Neural cell (in vitro differentiated cells): ENCODE data around the gene BEND5. TPM values are rescaled to one million over a fixed set of nuclear protein-coding genes. Genes with fewer than 3 reads are reported as not detected.

Source experiments
- H2AFZ ChIP-seq: fragments of 200-600, 300-800 bp; sonication (generic), shearing (Covaris generic); 2 replicates; pipeline ENCODE4 v1.6.0; 2014; ENCODE audit warnings: low read depth, mild to moderate bottlenecking, antibody characterized with exemption, low read length, moderate library complexity
- H3F3A ChIP-seq: fragments of 200-600 bp; shearing (Covaris generic); 2 replicates; pipeline ENCODE4 v1.6.1; 2016; ENCODE audit warnings: mild to moderate bottlenecking, moderate library complexity, mixed read lengths, antibody characterized with exemption, low read length; ENCODE audit not compliant: insufficient read depth, poor library complexity, severe bottlenecking
- H3K27ac ChIP-seq: fragments of 200-600, 300-800 bp; sonication (generic), shearing (Covaris generic); 2 replicates; pipeline ENCODE4 v1.5.1; 2014; ENCODE audit warnings: mild to moderate bottlenecking, low read length, moderate library complexity
- H3K27me3 ChIP-seq: fragments of 300-800, 200-600 bp; sonication (generic), shearing (Covaris generic); 2 replicates; pipeline ENCODE4 v1.6.0; 2014; ENCODE audit warnings: mild to moderate bottlenecking, low read depth, low read length, moderate library complexity; ENCODE audit not compliant: insufficient read depth
- H3K36me3 ChIP-seq: fragments of 300-800, 200-600 bp; sonication (generic), shearing (Covaris generic); 2 replicates; pipeline ENCODE4 v1.5.1; 2014; ENCODE audit warnings: mild to moderate bottlenecking, antibody characterized with exemption, low read length, moderate library complexity; ENCODE audit not compliant: insufficient read depth
- H3K4me2 ChIP-seq: fragments of 300-800, 200-600 bp; sonication (generic), shearing (Covaris generic); 2 replicates; pipeline ENCODE4 v1.6.0; 2014; ENCODE audit warnings: mild to moderate bottlenecking, low read length
- H3K4me3 ChIP-seq: fragments of 300-800, 200-600 bp; sonication (generic), shearing (Covaris generic); 2 replicates; pipeline ENCODE4 v1.5.1; 2014; ENCODE audit warnings: mild to moderate bottlenecking, low read length, moderate library complexity
- H3K79me2 ChIP-seq: fragments of 200-600 bp; shearing (Covaris generic); replicated peaks from 2 replicates; pipeline ENCODE4 v1.6.0; 2014; ENCODE audit warnings: mild to moderate bottlenecking, low read length, moderate library complexity; ENCODE audit not compliant: insufficient read depth
- H3K9ac ChIP-seq: fragments of 300-800, 200-600 bp; sonication (generic), shearing (Covaris generic); 2 replicates; pipeline ENCODE4 v1.6.1; 2016; ENCODE audit warnings: mild to moderate bottlenecking, low read length, mixed read lengths
- H3K9me2 ChIP-seq: fragments of 200-600 bp; shearing (Covaris generic); 2 replicates; pipeline ENCODE4 v1.6.1; 2016; ENCODE audit warnings: mild to moderate bottlenecking, low read length, mixed read lengths; ENCODE audit not compliant: insufficient read depth
- H3K9me3 ChIP-seq: fragments of 200-600, 300-800 bp; sonication (generic), shearing (Covaris generic); 2 replicates; pipeline ENCODE4 v1.6.1; 2016; ENCODE audit warnings: mild to moderate bottlenecking, mixed run types, low read length, moderate library complexity, mixed read lengths
- H4K20me1 ChIP-seq: fragments of 200-600 bp; shearing (Covaris generic); 2 replicates; pipeline ENCODE4 v1.6.1; 2016; ENCODE audit warnings: mild to moderate bottlenecking, mixed run types; ENCODE audit not compliant: insufficient read depth
- EP300 ChIP-seq: fragments of 450-650 bp; conservative IDR thresholded peaks from 2 replicates; pipeline ENCODE4 v1.6.1; 2014; ENCODE audit warnings: antibody characterized with exemption, mild to moderate bottlenecking, moderate library complexity; ENCODE audit not compliant: poor library complexity, severe bottlenecking
- EZH2 ChIP-seq: fragments of 200-600, 300-800 bp; shearing (Covaris generic), sonication (generic); IDR thresholded peaks from 2 replicates; pipeline ENCODE4 v1.6.1; 2014; ENCODE audit warnings: antibody characterized with exemption, low read length, borderline replicate concordance, mild to moderate bottlenecking; ENCODE audit not compliant: insufficient read depth, poor library complexity, severe bottlenecking
- POLR2AphosphoS5 ChIP-seq: IDR thresholded peaks from 2 replicates; pipeline ENCODE4 v1.6.1; 2012
- RAD21 ChIP-seq: fragments of 450-650 bp; conservative IDR thresholded peaks from 2 replicates; pipeline ENCODE4 v1.6.1; 2014; ENCODE audit warnings: antibody characterized with exemption, mild to moderate bottlenecking, moderate library complexity
- SMC3 ChIP-seq: fragments of 450-650 bp; conservative IDR thresholded peaks from 2 replicates; pipeline ENCODE4 v1.6.1; 2014; ENCODE audit warnings: antibody characterized with exemption, mild to moderate bottlenecking, moderate library complexity; ENCODE audit not compliant: poor library complexity
- TAF1 ChIP-seq: IDR thresholded peaks from 2 replicates; pipeline ENCODE4 v1.6.1; 2012; ENCODE audit warnings: low read depth
- polyA plus RNA-seq: library from polyadenylated mRNA; depleted of rRNA; stranded (reverse); fragments of >200 nt; gene quantifications from 2 replicates; pipeline ENCODE4 v1.2.3, GENCODE V29; 2014
- TF ChIP-seq, protein P1 (sequence below): fragments of 450-650 bp; IDR thresholded peaks from 2 replicates; pipeline ENCODE4 v1.5.1; 2014; ENCODE audit warnings: antibody characterized with exemption, mild to moderate bottlenecking, moderate library complexity; ENCODE audit not compliant: poor library complexity, severe bottlenecking
- TF ChIP-seq, protein P2 (sequence below): IDR thresholded peaks from 2 replicates; pipeline ENCODE4 v1.6.1; 2012; ENCODE audit warnings: borderline replicate concordance

BEND5 gene
- polyA plus RNA-seq, 1 donor from 2014 or later, result 64.9 TPM

DNA sequence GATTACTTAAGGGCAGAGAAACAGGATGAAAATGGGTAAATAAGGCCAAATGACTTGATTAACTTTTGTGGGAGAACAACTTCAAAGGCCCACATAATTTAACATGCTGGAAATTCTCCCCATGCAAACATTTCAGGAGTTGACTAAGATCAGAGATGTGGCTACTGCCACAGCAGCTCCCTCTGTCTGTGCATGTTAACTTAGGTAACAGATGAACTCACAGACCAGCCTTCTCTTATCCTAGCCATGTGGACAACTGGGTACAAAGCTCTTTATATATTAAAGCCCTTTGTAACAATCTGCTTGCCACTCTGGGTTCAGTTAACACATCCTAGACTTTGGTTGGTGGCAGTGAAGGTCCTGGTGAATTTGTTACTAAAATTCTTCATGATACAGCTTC is 33.2 kb downstream of the BEND5 start:
- Histone ChIP-seq H3K79me2 (peaks cover 4% of the 10 kb centered on the region), H4K20me1 (no peaks in the 10 kb centered on the region), H3F3A (no peaks in the 10 kb centered on the region), H3K9ac (no peak overlapping the region), H3K36me3 (peaks cover 14% of the 10 kb centered on the region), H3K9me2 (no peaks in the 10 kb centered on the region), H3K9me3 (no peaks in the 10 kb centered on the region), H3K27me3 (no peaks in the 10 kb centered on the region), H2AFZ (no peak overlapping the region), H3K4me2 (no peak overlapping the region), H3K4me3 (no peak overlapping the region), H3K27ac (no peak overlapping the region)
- TF ChIP-seq, protein P1, sequence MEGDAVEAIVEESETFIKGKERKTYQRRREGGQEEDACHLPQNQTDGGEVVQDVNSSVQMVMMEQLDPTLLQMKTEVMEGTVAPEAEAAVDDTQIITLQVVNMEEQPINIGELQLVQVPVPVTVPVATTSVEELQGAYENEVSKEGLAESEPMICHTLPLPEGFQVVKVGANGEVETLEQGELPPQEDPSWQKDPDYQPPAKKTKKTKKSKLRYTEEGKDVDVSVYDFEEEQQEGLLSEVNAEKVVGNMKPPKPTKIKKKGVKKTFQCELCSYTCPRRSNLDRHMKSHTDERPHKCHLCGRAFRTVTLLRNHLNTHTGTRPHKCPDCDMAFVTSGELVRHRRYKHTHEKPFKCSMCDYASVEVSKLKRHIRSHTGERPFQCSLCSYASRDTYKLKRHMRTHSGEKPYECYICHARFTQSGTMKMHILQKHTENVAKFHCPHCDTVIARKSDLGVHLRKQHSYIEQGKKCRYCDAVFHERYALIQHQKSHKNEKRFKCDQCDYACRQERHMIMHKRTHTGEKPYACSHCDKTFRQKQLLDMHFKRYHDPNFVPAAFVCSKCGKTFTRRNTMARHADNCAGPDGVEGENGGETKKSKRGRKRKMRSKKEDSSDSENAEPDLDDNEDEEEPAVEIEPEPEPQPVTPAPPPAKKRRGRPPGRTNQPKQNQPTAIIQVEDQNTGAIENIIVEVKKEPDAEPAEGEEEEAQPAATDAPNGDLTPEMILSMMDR, result no peak
- TF ChIP-seq RAD21, result no peak

- Histone ChIP-seq H3K9me2 (no peaks in the 10 kb centered on the region), H3K27ac (no peak overlapping the region), H3K36me3 (peaks cover 10% of the 10 kb centered on the region), H3F3A (no peaks in the 10 kb centered on the region), H2AFZ (no peak overlapping the region), H4K20me1 (no peaks in the 10 kb centered on the region), H3K79me2 (peaks cover under 1% of the 10 kb centered on the region), H3K27me3 (no peaks in the 10 kb centered on the region), H3K4me3 (no peak overlapping the region), H3K9me3 (no peaks in the 10 kb centered on the region), H3K4me2 (no peak overlapping the region), H3K9ac (no peak overlapping the region)
- no peak for TF ChIP-seq EP300
- no peak for TF ChIP-seq RAD21
- TF ChIP-seq, protein P1, result no peak
- TF ChIP-seq SMC3, result no peak
- TF ChIP-seq TAF1, result no peak
- no peak for TF ChIP-seq EZH2
- TF ChIP-seq POLR2AphosphoS5, result no peak
- TF ChIP-seq, protein P2, sequence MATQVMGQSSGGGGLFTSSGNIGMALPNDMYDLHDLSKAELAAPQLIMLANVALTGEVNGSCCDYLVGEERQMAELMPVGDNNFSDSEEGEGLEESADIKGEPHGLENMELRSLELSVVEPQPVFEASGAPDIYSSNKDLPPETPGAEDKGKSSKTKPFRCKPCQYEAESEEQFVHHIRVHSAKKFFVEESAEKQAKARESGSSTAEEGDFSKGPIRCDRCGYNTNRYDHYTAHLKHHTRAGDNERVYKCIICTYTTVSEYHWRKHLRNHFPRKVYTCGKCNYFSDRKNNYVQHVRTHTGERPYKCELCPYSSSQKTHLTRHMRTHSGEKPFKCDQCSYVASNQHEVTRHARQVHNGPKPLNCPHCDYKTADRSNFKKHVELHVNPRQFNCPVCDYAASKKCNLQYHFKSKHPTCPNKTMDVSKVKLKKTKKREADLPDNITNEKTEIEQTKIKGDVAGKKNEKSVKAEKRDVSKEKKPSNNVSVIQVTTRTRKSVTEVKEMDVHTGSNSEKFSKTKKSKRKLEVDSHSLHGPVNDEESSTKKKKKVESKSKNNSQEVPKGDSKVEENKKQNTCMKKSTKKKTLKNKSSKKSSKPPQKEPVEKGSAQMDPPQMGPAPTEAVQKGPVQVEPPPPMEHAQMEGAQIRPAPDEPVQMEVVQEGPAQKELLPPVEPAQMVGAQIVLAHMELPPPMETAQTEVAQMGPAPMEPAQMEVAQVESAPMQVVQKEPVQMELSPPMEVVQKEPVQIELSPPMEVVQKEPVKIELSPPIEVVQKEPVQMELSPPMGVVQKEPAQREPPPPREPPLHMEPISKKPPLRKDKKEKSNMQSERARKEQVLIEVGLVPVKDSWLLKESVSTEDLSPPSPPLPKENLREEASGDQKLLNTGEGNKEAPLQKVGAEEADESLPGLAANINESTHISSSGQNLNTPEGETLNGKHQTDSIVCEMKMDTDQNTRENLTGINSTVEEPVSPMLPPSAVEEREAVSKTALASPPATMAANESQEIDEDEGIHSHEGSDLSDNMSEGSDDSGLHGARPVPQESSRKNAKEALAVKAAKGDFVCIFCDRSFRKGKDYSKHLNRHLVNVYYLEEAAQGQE, result no peak
Observed at GRCh38 chr1:48741380-48741779, 35.3 kb downstream of the BEND5 start.
